GM21360 (cell line): ENCODE data around the gene LTB4R.
A peak's percentile ranks its signal among the peaks of the same experiment; 100 is the strongest.
"Not testable (repeated sequence)": the region's sequence is repeated elsewhere in the genome, so short reads cannot be mapped to it uniquely, and the experiment has no call there.

Source experiments
- ATAC-seq: cut with Tn5 transposase; IDR thresholded peaks from one replicate; pipeline ENCODE4 v1.9.1; 2021; ENCODE audit warnings: mild to moderate bottlenecking, moderate library complexity; ENCODE audit not compliant: unreplicated experiment

LTB4R gene

GRCh38 chr14:24338843-24339242 lies 27.5 kb downstream of the LTB4R start:
- ATAC-seq, result no peak

- peak; percentile 74 for ATAC-seq
Measured at GRCh38 chr14:24339284-24340151, 28.2 kb downstream of the LTB4R start, which contains the start of gene RIPK3. TSS of gene RIPK3 (minus strand) at chr14:24339991. CDS start at chr14:24339826, 165 bp downstream.

- no peak for ATAC-seq
Measured at GRCh38 chr14:24340606-24341005, 29.3 kb downstream of the LTB4R start.

- ATAC-seq, result no peak
Measured at GRCh38 chr14:24342889-24343288, 31.6 kb downstream of the LTB4R start.

- ATAC-seq, result no peak
Measured at GRCh38 chr14:24343795-24344660, 32.7 kb downstream of the LTB4R start.

GRCh38 chr14:24347134-24347533 lies 35.8 kb downstream of the LTB4R start:
- no peak for ATAC-seq

- ATAC-seq, result no peak
Measured at GRCh38 chr14:24348186-24348585, 36.9 kb downstream of the LTB4R start.

GRCh38 chr14:24349742-24350141 lies 38.4 kb downstream of the LTB4R start:
- ATAC-seq, result no peak

GRCh38 chr14:24351517-24351916 lies 40.2 kb downstream of the LTB4R start:
- ATAC-seq, result no peak

- no peak for ATAC-seq
Measured at GRCh38 chr14:24353559-24354481, 42.5 kb downstream of the LTB4R start.

GRCh38 chr14:24354482-24354825 lies 43.2 kb downstream of the LTB4R start:
- not testable (repeated sequence) for ATAC-seq

GRCh38 chr14:24355009-24355408 lies 43.7 kb downstream of the LTB4R start:
- ATAC-seq, result no peak

- ATAC-seq, result no peak
Measured at GRCh38 chr14:24356208-24356607, 44.9 kb downstream of the LTB4R start.

GRCh38 chr14:24360281-24360680 lies 49.0 kb downstream of the LTB4R start:
- ATAC-seq, result no peak

- ATAC-seq, result no peak
Measured at GRCh38 chr14:24361326-24361725, 50.0 kb downstream of the LTB4R start.

- no peak for ATAC-seq
Measured at GRCh38 chr14:24362241-24362960, 51.1 kb downstream of the LTB4R start.

- no peak for ATAC-seq
Measured at GRCh38 chr14:24363401-24363800, 52.1 kb downstream of the LTB4R start.

- ATAC-seq, result no peak
Measured at GRCh38 chr14:24364841-24365240, 53.5 kb downstream of the LTB4R start.

- no peak for ATAC-seq
Measured at GRCh38 chr14:24365600-24366412, 54.5 kb downstream of the LTB4R start.
